OCI-LY3 (cell line): ENCODE results near the gene RGL1.

Experiments
- CTCF ChIP-seq: fragments of 200-600, 300-600 bp; sonication (generic); IDR thresholded peaks from 2 replicates; pipeline ENCODE4 v1.5.1; 2014; ENCODE audit warnings: antibody characterized with exemption, low read length, low read depth
- EZH2phosphoT487 ChIP-seq: fragments of 200-600 bp; shearing (Covaris generic); IDR thresholded peaks from 2 replicates; pipeline ENCODE4 v1.6.1; 2018; ENCODE audit warnings: antibody characterized with exemption, mixed run types, low read depth

- TF ChIP-seq CTCF (no peak), EZH2phosphoT487 (no peak)
Observed at GRCh38 chr1:183827801-183828200, 22.9 kb downstream of the RGL1 start.
